Heart right ventricle (tissue), 16 donors: ENCODE data around the gene CTTNBP2. TPM values are rescaled to one million over a fixed set of nuclear protein-coding genes. Genes with fewer than 3 reads are reported as not detected.
A peak's percentile ranks its signal among the peaks of the same experiment; 100 is the strongest.

Source experiments
- ATAC-seq, 8 donors: fragments of 200-7000 bp; cut with Tn5 transposase; one replicate each; pipeline ENCODE4 v1.9.1; 2020; ENCODE audit warnings: mild to moderate bottlenecking in 8 of 8, moderate library complexity in 8 of 8, moderate number of reproducible peaks in 1 of 8
- DNase-seq, 2 donors: peaks; one replicate each; pipeline ENCODE4 v3.0.0-alpha.2; 2020
- H3K27ac ChIP-seq, 10 donors: fragments of 200-600 bp; sonication (generic) in 2 of 10; one replicate each; pipeline versions ENCODE4 v1.5.0 to v1.8.0; 2020 to 2022; ENCODE audit warnings: mild to moderate bottlenecking in 3 of 10
- H3K27me3 ChIP-seq, 7 donors: fragments of 200-600 bp; one replicate each; pipeline ENCODE4 v1.8.0; 2021 to 2022; ENCODE audit warnings: mild to moderate bottlenecking in 2 of 7
- H3K36me3 ChIP-seq, 9 donors: fragments of 200-600 bp; sonication (generic) in 1 of 9; one replicate each; pipeline versions ENCODE4 v1.5.0 to v1.8.0; 2020 to 2022; ENCODE audit warnings: mild to moderate bottlenecking in 2 of 9
- H3K4me1 ChIP-seq, 9 donors: fragments of 200-600 bp; sonication (generic) in 1 of 9; one replicate each; pipeline versions ENCODE4 v1.5.0 to v1.8.0; 2020 to 2022; ENCODE audit warnings: mild to moderate bottlenecking in 4 of 9
- H3K4me3 ChIP-seq, 10 donors: fragments of 200-600 bp; sonication (generic) in 2 of 10; one replicate each; pipeline versions ENCODE4 v1.5.0 to v1.8.0; 2020 to 2022; ENCODE audit warnings: mild to moderate bottlenecking in 7 of 10, moderate library complexity in 2 of 10
- H3K9me3 ChIP-seq, 11 donors: fragments of 200-600 bp in 10 of 11; sonication (generic) in 2 of 11; one replicate each; pipeline versions ENCODE4 v1.5.0 to v1.8.0; 2013 to 2022; ENCODE audit warnings: mild to moderate bottlenecking in 2 of 11, control low read depth in 1 of 11, moderate library complexity in 1 of 11
- WGBS, 2 donors: extraction: QIAGEN DNeasy Blood & Tissue Kit; methylation state at CpG; one replicate each; pipeline ENCODE4 v1.1.7; 2013; ENCODE audit warnings: inconsistent platforms in 1 of 2; 5-methylcytosine and 5-hydroxymethylcytosine counted together
- intact Hi-C, 10 donors: fragments of 100-400 bp; cut with DNase I; formaldehyde crosslinking; loops; one replicate each; pipeline versions ENCODE4 v1.11.1 to v1.14.2; 2022
- polyA plus RNA-seq, 2 donors: library from polyadenylated mRNA; stranded (reverse); fragments of 200-250 nt; gene quantifications; one replicate each; pipeline ENCODE4 v1.2.3, GENCODE V29; 2013
- total RNA-seq, 10 donors: library from RNA; stranded (reverse); fragmentation: NEBNext Ultra II Directional in 3 of 10; extraction: Animal tissue kit (Norgen Biotek cat#: 25700) in 3 of 10; gene quantifications; one replicate each; pipeline versions ENCODE4 v1.2.1 to v1.2.4, GENCODE V29; 2021 to 2023
- TF ChIP-seq, protein P1 (sequence below), 9 donors: fragments of 200-600 bp; sonication (generic) in 2 of 9; IDR thresholded peaks; one replicate each; pipeline versions ENCODE4 v1.5.0 to v1.8.0; 2021 to 2022; ENCODE audit warnings: antibody characterized with exemption in 9 of 9, mild to moderate bottlenecking in 5 of 9, moderate library complexity in 1 of 9
- donor health status: Arrhythmogenic right ventricular cardiomyopathy.
- donor health status: ischemic (EF 13 %, LVEDD 7.1; RV severe dilation, severe dysfunction).
- donor health status: healthy with polysubstance abuse.
- donor health status: DM: no; HTN: yes; CAD: no.
- donor health status: DM: no; HTN: no; CAD: no.
- donor health status: ischemic (EF 25% LVEDD 6.9; RV normal size, moderate dysfunction).
- donor health status: ischemic (EF 25% LVEDD 5.7; RV mildly dilated, moderate dysfunction).
- donor health status: healthy.
- donor health status: DM: yes; HTN: yes; CAD: no.
- donor health status: Ischemic cardiomyopathy.
- donor health status: ischemic (EF 35%, LVEDD 5.7; RV mildly dilated, moderate dysfunction).
- donor health status: nonischemic (EF 11% LVEDD 7.7; RV severe dilation, severe dysfunction).
- donor health status: DM: yes; HTN: yes; CAD: no.
- donor health status: PGD.
- donor health status: ischemic (EF 29% LVEDD 5.4; RV normal size, mild dysfunction).
- donor health status: nonischemic (EF 23%, LVEDD 6.1; RV moderate dilation, normal function).

CTTNBP2 gene
- total and polyA plus RNA-seq, 12 donors: 0.41 to 2.0 (median 0.97) TPM

- DNase-seq (no peak), ATAC-seq (peak in 7 of 8 donors; percentile 51 to 86 (median 77))
- Histone ChIP-seq H3K36me3 (no peaks in the 10 kb centered on the region), H3K4me1 (peaks cover 0 to 9% (median 0%) of the 10 kb centered on the region in 9 donors), H3K27ac (peak overlapping the region in 2 of 10 donors; percentile 14 to 77), H3K27me3 (no peaks in the 10 kb centered on the region), H3K4me3 (no peak overlapping the region), H3K9me3 (no peaks in the 10 kb centered on the region)
- 83 to 89% methylated on average over 18 of the region's 18 CpGs for WGBS, 2 donors
- TF ChIP-seq, protein P1, sequence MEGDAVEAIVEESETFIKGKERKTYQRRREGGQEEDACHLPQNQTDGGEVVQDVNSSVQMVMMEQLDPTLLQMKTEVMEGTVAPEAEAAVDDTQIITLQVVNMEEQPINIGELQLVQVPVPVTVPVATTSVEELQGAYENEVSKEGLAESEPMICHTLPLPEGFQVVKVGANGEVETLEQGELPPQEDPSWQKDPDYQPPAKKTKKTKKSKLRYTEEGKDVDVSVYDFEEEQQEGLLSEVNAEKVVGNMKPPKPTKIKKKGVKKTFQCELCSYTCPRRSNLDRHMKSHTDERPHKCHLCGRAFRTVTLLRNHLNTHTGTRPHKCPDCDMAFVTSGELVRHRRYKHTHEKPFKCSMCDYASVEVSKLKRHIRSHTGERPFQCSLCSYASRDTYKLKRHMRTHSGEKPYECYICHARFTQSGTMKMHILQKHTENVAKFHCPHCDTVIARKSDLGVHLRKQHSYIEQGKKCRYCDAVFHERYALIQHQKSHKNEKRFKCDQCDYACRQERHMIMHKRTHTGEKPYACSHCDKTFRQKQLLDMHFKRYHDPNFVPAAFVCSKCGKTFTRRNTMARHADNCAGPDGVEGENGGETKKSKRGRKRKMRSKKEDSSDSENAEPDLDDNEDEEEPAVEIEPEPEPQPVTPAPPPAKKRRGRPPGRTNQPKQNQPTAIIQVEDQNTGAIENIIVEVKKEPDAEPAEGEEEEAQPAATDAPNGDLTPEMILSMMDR (IDR thresholded peaks at IDR 0.05): no peak
- intact Hi-C loops: no loop called here
These were observed 81.1 kb downstream of the CTTNBP2 start for GRCh38 chr7:117791877-117792780.

DNA sequence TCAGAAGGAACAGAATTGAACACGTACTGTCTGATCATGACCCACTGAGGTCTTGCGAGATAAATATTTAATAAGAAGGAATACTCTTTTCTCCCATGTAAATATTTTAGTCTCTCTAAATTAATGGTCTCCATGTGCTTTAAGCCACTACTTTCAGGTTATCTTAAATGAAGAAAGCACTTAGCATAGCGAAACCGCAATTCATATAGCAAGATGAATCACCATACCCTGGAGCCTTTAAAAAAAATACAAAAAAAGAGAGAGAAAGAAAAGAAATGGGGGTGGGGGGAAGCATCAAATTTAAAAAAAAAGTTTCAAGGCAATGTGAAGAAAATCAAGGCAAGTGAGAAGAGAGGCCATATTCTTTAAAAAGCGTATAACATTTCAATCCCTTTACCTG, 82.5 kb downstream of the CTTNBP2 start:
- Histone ChIP-seq H3K4me1 (peaks cover 0 to 9% (median 0%) of the 10 kb centered on the region in 9 donors), H3K9me3 (no peaks in the 10 kb centered on the region), H3K27me3 (no peaks in the 10 kb centered on the region), H3K4me3 (no peak overlapping the region), H3K27ac (no peak overlapping the region), H3K36me3 (no peaks in the 10 kb centered on the region)
- 96 to 98% methylated on average over 5 of the region's 5 CpGs for WGBS, 2 donors
- no peak for ATAC-seq
- intact Hi-C loops: no loop called here
- TF ChIP-seq, protein P1 (IDR thresholded peaks at IDR 0.05): no peak
- no peak for DNase-seq

DNA sequence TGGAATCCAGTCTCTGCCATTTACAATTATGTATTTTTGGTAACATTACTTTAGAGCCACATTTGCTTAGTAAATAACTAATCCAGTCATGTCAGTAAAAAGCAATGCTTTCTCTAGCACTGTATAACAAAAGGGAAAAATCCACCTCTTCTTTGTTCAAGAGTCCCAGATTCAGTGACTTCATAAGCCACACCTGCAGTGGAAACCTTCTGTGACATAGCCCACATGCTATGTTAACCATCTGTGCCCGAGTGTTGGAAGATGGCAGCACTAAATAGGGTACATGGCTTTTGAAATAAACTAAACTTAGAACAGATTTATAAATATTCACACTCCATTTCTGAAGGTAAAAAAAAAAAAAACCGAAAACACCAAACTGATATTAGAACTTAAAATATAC, 83.0 kb downstream of the CTTNBP2 start:
- no peak overlapping the region for H3K27ac ChIP-seq
- peaks cover 0 to 9% (median 0%) of the 10 kb centered on the region in 9 donors for H3K4me1 ChIP-seq
- TF ChIP-seq, protein P1 (IDR thresholded peaks at IDR 0.05): no peak
- intact Hi-C loops: no loop called here
- no peaks in the 10 kb centered on the region for H3K27me3 ChIP-seq
- no peaks in the 10 kb centered on the region for H3K9me3 ChIP-seq
- no peaks in the 10 kb centered on the region for H3K36me3 ChIP-seq
- ATAC-seq: no peak
- 88 to 97% methylated on average over 2 of the region's 2 CpGs for WGBS, 2 donors
- no peak for DNase-seq
- H3K4me3 ChIP-seq: no peak overlapping the region

DNA sequence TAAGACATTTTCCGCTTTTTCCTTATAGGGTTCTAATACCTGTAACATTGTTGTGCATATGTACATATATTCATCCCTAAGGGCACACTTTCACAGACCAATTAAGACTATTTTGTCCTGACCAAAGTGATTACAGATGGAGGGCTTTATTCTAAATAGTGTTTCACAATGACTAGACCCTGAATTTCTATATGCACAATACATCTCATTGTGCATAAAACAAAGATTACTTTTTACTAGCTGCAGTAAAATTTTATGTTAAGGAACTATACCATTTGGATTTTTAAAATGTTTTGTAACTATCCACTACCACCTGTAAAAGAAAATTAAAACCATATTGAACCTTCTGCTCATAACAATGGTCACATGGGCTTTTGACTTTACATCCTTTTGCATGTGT, 87.8 kb downstream of the CTTNBP2 start:
- intact Hi-C loops: no loop called here
- Histone ChIP-seq H3K9me3 (no peaks in the 10 kb centered on the region), H3K36me3 (no peaks in the 10 kb centered on the region), H3K27ac (no peak overlapping the region), H3K27me3 (no peaks in the 10 kb centered on the region), H3K4me3 (no peak overlapping the region), H3K4me1 (peaks cover 0 to 7% (median 0%) of the 10 kb centered on the region in 9 donors)
- 96 to 97% methylated on average over 1 of the region's 1 CpG for WGBS, 2 donors
- DNase-seq (no peak), ATAC-seq (no peak)
- TF ChIP-seq, protein P1 (IDR thresholded peaks at IDR 0.05): no peak
